NCI-H2227 (cell line): ENCODE measurements around the gene SIRPA.

Experiments used
- DNase-seq: peaks from one replicate; lab custom pipeline; 2025; ENCODE audit not compliant: unreplicated experiment; lab: John Stamatoyannopoulos, UW

SIRPA gene

DNA sequence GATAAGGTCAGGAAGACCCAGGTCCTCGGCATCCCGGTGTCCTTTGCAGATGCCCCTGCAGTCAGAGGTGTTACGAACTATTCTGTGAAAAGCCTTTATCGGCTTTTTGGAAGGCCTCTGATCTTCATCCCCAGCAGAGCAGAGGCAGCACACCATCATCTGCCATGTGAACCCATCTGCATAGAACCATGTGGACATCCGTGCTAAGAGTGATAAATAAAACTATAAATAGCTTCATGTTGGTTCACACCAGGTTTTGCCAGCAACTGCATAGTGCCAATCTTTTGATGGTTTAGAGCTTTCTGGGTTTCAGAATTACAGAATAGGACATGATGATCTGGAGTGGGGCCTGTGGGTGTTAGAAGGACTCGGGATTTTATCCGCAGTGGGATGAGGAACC lies 33.6 kb downstream of the SIRPA start:
- no peak for DNase-seq

DNA sequence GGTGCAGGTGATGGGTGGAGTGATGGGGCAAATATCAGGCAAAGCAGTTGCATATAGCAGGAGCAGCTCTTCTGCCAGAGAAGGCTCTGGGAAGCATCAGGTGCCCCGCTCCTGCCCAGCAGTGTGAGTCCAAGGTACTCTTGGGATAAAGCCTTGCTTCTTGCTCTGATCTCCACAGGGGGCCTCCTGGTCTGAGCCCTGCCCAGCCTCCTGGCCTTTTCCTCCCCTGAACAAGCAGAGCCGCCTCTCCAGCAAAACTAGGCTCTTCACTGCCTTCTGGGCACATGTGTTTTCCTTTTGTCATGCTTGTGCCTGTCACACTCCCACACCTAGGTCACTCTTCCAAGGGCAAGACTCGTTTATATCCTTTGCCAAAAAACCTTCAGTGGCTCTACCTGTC lies 34.3 kb downstream of the SIRPA start:
- DNase-seq, result no peak

DNA sequence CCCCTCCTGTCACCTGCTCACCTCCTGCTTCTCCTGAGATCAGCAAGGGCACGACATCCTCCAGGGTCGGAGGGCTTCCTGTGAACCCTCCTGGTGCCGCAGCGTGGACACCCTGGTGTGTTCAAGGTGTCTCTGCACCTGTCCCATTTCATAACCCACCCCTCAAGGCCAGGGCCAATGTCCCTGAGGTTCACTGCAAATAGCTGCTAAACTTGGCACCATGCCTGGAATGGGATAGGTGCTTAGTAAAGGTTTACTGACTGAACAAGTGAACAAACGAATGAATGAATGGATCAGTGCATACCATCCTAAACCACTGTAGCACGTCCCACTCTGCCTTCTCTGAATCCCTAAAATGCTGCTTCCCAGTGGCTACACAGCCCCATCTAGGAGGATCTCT lies 35.0 kb downstream of the SIRPA start:
- no peak for DNase-seq

DNA sequence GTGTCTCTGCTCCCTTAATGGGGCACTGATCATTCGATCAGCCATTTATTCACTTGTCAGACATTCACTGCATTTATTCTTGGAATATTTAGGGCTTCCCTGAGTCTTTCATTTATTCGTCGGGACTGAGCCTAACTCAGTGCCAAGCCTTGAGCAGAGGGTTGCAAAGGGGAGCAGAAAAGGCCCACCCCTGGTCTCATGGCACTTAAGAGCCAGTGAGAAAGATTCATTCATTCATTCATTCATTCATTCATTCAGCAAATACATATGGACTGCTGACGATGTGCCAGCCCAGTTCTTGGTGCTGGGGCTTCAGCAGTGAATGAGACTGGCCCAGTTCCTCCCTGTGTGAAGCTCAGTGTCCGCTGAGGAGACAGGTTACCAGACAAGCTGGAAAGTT lies 36.6 kb downstream of the SIRPA start:
- no peak for DNase-seq

DNA sequence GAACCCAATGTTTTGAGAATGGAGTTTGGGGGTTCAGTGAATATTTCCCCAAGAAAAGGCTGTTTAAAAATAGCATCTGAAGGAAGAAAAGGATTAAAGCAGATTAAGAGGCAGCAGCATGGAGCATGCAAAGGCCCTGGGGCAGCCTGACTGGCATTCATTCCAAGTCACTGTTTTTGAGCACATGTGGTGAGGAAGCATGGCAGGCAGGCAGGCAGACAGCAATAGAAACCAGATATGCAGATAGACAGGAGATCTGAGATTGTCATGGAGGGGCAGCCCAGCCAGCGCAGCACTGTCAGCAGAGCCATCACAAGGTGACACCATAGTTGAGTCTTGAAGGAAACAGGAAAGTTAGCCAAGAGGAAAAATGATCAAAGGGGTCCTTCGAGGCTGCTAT lies 37.8 kb downstream of the SIRPA start:
- no peak for DNase-seq

DNA sequence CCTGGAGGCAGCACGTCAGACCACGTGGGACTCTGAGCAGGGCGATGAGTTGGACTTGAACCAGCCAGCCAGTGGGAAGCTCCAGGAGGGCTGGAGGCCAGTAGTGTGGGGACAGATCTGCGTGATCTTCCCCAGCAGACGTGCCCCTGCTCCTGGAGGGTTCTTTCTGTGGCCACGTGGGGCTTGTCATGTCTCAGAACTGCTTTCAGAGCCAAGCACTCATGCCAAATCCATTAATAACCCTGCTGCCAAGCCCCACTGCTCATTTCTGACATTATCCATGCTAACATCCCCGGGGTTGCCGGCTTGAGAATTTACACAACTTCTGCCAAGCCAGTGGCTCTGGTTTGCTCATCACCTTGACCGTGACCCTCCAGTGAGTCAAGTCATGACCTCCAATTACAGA lies 38.3 kb downstream of the SIRPA start:
- no peak for DNase-seq

DNA sequence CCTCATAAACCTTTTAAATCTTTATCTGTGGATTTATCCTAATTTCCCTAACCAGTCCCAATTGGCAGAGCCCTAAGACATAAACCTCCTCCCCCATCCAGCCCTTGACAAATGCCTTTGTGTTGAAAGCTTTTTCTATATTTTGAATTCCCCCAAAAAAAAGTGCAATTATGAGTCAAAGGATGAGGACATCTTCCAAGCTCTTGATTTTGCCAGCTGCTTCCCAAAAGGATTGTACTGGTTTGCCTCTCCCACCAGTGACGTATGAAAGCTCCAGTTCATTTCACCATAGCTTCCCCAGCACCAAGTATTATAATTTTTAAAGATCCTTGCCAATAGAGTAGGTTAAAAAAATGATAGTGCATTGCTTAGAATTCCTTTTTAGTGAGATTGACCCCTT lies 38.9 kb downstream of the SIRPA start:
- DNase-seq, result no peak

DNA sequence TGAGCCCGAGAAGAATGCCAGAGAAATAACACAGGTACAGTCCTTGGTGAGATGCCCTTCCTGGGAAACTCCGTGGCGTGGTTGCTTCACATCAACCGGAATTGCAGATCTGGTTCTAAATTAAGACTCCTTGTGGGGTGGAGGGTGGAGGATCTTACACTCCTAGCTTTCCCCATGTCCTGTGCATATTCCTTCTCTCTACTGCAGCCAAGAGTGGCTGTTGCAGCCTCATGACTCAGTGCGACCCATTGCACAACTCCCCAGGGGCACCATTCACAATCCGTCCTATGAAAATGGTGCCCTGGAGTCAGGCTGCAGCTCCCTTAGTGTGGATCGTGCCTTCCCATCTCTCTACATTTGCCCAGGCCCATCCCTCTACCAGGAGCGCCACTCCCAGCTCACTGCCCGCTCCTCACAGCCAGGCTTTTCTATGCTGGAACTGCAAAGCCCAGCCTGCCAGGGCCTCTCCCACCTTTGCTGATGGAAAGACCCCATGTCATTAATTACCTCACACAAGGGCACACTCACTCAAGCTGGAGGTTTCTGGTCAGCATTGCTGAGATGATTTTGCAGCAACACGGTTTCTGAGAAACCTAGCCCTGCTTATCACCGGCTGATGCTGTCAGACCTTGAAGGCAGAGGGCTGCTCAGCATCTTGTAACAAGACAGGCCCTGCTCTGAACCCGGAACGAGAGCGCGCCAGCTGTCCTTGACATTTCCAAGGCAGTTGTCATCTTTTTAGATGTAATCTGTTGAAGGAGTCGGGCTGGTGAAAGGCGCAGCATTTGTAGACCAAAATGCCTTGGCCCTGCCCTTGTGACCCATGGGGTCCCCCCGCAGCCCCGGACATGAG lies 39.7 kb downstream of the SIRPA start:
- no peak for DNase-seq

DNA sequence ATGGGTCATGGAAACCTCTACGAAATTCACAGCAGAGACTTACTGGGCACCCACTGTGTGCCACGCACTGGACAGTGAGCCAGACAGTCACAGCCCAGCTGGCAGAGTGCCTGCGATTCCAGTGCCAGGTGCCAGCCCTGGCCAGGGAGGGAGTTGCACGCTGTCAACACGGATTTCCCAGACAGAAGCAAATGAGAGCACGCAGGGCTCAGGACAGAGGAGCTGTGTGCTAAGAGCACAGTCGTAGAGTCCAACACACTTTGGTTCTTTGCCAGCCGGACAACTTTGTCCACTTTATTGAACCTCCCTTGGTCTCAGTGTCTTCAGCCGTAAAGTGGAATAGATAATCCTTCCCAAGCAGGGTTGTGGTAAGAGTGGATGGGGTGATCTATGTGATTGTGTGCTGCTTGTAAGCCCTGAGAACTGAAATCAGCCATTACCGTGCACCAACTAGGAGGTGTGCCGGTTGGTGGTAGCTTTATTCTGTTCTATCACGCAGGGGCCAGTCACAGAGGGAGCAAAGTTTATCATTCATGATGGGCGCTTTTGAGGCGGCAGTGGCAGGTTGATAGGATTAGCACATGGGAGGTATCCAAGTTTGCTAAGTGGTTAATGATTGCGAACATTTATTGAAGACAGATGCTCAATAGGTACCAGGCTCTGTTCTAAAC lies 40.6 kb downstream of the SIRPA start:
- DNase-seq, result no peak

DNA sequence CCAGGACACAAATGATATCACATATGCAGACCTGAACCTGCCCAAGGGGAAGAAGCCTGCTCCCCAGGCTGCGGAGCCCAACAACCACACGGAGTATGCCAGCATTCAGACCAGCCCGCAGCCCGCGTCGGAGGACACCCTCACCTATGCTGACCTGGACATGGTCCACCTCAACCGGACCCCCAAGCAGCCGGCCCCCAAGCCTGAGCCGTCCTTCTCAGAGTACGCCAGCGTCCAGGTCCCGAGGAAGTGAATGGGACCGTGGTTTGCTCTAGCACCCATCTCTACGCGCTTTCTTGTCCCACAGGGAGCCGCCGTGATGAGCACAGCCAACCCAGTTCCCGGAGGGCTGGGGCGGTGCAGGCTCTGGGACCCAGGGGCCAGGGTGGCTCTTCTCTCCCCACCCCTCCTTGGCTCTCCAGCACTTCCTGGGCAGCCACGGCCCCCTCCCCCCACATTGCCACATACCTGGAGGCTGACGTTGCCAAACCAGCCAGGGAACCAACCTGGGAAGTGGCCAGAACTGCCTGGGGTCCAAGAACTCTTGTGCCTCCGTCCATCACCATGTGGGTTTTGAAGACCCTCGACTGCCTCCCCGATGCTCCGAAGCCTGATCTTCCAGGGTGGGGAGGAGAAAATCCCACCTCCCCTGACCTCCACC lies 42.2 kb downstream of the SIRPA start:
- DNase-seq, result no peak

DNA sequence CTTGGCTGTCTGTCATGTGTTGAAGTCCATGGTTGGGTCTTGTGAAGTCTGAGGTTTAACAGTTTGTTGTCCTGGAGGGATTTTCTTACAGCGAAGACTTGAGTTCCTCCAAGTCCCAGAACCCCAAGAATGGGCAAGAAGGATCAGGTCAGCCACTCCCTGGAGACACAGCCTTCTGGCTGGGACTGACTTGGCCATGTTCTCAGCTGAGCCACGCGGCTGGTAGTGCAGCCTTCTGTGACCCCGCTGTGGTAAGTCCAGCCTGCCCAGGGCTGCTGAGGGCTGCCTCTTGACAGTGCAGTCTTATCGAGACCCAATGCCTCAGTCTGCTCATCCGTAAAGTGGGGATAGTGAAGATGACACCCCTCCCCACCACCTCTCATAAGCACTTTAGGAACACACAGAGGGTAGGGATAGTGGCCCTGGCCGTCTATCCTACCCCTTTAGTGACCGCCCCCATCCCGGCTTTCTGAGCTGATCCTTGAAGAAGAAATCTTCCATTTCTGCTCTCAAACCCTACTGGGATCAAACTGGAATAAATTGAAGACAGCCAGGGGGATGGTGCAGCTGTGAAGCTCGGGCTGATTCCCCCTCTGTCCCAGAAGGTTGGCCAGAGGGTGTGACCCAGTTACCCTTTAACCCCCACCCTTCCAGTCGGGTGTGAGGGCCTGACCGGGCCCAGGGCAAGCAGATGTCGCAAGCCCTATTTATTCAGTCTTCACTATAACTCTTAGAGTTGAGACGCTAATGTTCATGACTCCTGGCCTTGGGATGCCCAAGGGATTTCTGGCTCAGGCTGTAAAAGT lies 43.5 kb downstream of the SIRPA start:
- DNase-seq, result no peak

DNA sequence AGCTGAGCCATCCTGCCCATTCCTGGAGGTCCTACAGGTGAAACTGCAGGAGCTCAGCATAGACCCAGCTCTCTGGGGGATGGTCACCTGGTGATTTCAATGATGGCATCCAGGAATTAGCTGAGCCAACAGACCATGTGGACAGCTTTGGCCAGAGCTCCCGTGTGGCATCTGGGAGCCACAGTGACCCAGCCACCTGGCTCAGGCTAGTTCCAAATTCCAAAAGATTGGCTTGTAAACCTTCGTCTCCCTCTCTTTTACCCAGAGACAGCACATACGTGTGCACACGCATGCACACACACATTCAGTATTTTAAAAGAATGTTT lies 44.0 kb downstream of the SIRPA start:
- no peak for DNase-seq

DNA sequence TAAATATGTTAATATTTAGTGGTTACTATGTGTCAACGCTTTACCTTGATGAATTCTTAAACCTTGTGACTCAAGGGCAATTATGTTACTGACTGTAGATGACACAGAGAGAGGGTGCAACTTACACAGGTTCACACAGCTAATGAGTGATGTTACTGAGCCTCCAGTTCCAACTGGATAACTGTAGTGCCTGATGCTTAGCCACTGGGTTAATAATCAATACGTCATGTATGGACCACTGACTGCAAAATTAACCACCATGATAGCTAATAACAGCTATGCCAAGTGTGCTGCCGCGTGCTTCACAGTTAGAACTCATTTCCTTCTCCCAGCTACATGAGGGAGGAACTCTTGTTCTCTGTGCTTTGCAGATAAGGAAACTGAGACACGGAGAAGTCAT lies 45.4 kb downstream of the SIRPA start:
- no peak for DNase-seq

DNA sequence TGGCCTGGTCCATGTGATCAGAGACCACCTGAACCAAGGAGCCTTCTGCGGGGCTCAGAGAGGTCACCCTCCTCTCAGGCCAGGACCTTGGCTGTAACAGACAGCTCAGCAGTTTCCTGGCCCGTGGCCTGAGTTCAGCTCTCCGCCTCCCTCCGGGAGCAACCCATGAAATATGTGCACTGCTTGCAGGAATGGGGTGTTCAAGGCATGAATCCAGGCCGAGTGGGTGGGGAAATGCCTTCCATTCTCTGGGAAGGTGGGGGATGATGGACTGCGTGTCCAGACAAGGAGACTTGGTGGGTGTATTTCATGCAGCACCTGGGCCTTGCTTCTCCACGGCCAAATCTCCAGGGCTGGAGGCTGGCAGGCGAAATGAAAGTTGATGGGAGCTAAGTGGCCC lies 46.0 kb downstream of the SIRPA start:
- no peak for DNase-seq

DNA sequence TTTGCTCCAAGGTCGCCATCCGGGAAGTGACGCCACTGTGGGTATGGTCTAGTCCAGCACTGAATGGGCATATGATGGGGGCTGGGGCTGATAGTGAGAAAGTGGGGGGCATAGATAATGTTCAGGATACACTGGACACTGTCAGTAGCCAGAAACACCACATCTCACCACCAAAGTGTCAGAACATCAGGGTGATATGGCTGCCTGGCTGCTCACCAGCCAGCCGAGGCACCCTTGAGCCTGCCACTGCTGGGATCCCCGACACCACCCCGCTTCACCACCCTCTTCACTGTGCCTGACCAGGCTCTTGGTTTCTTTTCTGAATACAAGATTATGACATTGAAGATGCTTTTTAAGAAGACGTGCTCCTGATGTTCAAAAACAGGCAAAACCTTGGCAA lies 46.9 kb downstream of the SIRPA start:
- DNase-seq, result no peak

DNA sequence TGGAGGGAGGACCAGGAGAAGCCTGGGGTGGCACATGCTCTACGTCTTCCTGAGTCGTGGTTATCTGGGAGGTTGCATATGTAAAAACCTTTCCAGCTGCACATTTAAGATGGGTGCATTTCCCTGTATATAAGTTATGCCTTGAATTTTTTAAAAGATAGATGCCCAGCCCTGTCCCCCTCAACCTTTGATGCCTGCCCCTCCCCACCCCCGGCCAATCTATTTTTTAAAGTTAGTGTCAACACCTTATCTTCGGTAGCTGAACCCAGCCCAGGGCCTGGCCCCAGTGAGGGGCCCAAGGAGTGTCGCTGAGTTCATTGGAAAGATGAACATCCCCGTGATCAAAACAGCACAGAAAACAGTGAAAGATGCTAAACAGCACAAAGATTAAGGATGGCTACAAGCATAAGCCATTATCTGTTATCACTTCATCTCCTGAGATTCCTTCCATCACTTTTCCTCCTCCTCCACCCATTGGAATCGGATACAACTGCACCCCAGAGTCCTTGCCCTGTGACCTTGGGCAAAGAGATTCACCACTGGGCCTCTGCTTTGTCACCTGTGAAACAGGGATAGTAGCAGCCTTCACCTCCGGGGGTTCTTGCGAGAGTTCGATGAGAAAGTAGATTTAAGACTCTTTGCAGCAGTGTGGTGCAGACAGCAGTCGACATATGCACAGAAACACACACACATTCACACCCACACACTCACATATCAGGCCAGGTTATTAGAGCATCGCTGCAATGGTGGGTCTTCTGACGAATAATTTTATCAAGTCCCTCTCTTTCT lies 47.5 kb downstream of the SIRPA start:
- DNase-seq, result no peak

DNA sequence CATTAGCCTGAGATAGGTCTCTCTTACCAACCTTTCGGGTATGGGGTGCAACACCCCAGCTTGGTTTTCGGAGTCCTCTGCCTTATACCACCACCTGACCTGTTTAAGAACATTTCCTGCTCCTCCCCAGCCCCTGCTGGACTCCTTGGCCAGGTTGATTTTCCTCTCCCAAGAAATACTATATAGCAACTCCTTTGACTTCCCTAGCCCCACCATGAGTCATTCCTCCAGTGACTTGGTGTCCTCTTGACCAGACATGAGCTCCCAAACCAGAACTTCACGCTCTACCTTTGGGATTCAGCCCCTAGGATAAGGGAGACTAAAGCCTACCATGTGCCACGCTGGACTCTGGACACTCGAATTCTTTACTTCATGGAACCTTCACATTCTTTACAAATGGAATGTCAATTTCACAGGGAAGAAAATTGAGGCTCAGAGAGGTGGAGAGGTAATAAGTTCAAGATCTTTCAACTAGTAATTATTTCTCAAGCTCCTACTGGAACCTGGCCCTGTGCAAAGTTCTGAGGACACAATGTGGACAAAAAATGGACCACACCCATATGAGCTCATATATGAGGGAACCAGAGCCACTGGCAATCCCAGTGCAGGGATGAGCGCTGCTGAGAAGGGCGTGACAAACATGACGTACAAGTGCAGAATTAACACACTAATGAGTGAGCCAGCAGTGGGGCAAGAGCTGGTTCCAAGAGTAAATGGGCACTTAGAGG lies 48.2 kb downstream of the SIRPA start:
- no peak for DNase-seq

DNA sequence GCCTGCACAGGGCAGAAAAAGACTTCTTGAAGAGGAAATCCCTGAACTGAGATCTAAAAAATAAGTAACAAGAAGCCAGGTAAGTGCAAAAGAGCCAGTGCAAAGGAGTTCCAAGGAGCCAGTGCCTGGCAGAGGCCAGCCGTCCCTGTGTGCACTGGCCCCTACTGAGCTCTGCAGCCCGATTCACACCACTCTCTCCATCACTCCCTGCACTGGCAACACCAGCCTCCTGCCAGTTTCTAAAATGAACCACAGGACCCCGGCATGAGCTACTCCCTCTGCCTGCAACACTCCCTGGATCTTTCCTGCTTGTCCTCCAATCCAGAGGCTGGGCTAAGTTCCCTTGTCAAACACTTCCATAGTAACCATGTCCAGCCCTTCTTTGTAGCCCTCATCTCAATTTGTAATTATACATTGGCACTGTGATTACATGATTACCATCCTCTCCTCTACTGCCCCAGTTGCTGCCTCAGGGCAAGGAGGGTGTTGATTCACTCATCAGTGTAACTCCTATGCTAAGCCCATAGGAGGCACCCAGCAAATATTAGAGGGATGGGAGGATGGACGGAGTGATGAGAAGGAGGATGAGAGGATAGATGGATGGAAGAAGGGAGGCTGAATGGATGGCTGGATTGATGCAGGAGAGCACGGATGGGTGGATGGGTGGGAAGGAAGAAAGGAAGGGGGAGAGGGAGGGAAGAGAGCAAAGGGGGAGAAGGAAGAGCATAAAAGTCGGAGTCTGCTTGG lies 49.3 kb downstream of the SIRPA start:
- DNase-seq, result no peak

DNA sequence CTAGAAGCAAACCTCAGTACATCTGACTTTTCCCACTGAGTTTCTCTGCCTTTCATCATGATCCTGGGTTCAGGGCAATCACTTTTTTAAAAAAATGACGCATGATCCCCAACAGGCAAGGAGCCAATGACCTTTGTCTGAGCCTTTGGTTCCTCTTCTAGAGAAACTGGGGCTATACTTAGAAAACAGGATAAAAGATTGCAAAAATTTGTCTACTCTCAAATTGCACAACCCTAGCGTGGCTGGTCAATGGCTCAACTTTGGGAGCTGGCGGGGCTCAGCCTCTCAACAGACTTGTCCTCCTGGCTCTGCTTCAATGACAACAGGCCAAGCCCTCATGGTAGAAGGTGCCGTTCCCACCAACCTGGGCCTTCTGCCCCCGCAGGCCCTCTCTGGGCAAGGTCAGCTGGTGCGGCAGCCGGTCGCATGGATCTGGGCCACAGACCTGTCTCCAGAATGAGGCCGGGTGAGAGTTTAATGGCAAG lies 50.0 kb downstream of the SIRPA start:
- no peak for DNase-seq
